GM21423 (cell line): ENCODE measurements around the gene DGCR6L.

Source experiments
- ATAC-seq: cut with Tn5 transposase; IDR thresholded peaks from one replicate; pipeline ENCODE4 v1.9.1; 2021; ENCODE audit warnings: mild to moderate bottlenecking, moderate library complexity; ENCODE audit not compliant: unreplicated experiment

DGCR6L gene

GRCh38 chr22:20264614-20265452 lies 55.0 kb downstream of the DGCR6L start:
- no peak for ATAC-seq
